GM21723 (cell line): Measurements from ENCODE around the gene LGALS7B.
A peak's percentile ranks its signal among the peaks of the same experiment; 100 is the strongest.
"Not testable (repeated sequence)": the region's sequence is repeated elsewhere in the genome, so short reads cannot be mapped to it uniquely, and the experiment has no call there.

Experiments
- ATAC-seq: cut with Tn5 transposase; IDR thresholded peaks from one replicate; pipeline ENCODE4 v1.9.1; 2021; ENCODE audit warnings: mild to moderate bottlenecking, moderate library complexity; ENCODE audit not compliant: unreplicated experiment

Gene LGALS7B

DNA sequence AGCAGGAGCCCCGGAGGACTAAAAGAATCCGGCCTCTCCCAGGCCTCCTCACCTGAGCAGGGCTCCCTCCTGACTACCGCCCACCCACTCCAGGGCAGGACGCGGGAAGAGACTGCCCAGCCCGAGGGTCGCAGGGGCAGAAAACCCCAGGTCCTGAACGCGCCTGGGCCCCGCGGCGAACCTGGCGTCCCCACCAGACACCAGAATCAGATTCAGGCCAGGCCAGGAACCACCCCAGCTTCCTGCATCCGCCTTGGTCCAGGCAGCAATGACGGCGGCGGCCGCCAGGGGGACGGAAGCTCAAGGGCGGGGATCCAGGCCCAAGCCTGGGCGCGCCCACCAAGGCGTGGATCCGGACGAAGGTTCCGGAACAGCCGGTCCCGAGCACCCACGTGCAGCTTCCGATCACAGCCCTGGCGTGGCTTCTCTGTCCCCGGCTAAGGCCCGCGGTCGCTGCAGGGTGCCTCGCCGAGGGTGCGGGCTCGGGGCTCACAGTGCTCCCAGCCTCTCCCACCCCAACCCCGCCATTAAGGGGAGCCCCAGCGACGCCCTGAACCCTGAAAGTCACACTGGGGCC is 19.3 kb upstream of the LGALS7B start:
- peak; percentile 65 for ATAC-seq

- ATAC-seq = peak; percentile 25
Observed at GRCh38 chr19:38770228-38770948, 18.6 kb upstream of the LGALS7B start.

DNA sequence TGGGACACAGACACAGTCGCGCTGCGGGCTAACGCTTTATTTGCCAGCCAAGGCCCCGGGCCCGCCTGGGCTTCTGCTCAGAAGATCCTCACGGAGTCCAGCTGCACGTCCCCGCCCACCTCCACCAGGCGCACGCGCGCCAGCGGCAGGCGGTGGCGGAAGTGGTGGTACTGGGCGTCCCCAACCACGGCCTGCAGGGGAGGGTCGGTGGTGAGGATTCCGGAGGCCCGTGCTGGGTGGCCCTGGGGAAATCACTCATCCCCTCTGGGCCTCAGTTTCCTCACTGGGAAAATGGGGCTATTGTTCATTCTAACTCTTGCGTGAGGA is 18.1 kb upstream of the LGALS7B start:
- ATAC-seq = peak; percentile 66

DNA sequence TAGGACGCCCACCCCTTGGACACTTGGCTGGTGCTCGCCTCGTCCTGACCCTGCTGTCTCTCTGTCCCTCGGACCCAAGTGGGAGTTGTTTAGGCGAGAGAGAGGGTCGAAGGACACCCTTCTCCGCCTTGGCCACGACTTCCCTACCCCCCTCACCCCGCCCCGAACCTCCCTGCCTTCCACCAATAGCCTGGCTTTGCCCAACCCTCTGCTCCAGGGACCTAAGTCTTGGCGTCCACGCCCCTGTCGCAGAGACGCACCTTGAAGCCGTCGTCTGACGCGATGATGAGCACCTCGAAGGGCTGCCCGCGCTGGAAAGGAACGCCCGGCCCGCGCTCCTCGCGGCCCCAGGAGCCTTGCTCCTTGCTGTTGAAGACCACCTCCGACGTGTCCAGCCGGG is 17.4 kb upstream of the LGALS7B start:
- not testable (repeated sequence) for ATAC-seq

GRCh38 chr19:38773469-38774177 is 15.4 kb upstream of the LGALS7B start, which contains the start of gene LGALS7:
TSS of gene LGALS7 (minus strand) at chr19:38773517. CDS start at chr19:38773492, 25 bp downstream.
- no peak for ATAC-seq

GRCh38 chr19:38774181-38774950 is 14.6 kb upstream of the LGALS7B start:
- no peak for ATAC-seq

DNA sequence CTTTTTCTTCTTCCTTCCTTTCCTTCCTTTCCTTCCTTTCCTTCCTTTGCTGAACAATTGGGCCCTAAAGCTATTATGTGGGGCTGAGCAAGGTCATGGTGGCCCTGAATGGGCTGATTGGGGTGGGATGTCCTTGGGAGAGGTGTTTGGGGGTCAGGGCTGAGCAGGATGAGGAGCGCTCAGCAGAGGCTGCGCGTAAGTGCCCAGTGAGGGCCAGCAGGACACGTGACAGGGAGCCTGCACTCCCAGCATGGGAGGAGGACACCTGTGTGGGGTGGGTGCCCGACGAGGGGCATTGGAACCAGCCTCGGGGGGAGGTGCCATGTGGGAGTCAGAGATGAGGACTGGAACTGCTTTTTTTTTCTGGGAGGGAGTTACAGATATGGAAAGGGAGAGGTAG is 10.3 kb upstream of the LGALS7B start:
- no peak for ATAC-seq

DNA sequence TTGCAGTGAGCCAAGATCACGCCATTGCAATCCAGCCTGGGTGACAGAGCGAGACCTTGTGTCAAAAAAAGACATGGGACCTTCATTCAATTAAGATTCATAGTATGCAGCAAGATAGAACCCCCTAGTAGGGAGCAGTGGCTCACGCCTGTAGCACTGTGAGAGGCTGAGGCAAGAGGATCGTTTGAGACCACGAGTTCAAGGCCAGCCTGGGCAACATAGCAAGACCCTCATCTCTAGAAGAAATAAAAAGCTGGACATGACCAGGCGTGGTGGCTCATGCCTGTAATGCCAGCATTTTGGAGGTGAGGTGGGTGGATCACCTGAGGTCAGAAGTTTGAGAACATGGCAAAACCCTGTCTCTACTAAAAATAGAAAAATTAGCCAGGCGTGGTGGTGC is 8.6 kb upstream of the LGALS7B start:
- no peak for ATAC-seq

DNA sequence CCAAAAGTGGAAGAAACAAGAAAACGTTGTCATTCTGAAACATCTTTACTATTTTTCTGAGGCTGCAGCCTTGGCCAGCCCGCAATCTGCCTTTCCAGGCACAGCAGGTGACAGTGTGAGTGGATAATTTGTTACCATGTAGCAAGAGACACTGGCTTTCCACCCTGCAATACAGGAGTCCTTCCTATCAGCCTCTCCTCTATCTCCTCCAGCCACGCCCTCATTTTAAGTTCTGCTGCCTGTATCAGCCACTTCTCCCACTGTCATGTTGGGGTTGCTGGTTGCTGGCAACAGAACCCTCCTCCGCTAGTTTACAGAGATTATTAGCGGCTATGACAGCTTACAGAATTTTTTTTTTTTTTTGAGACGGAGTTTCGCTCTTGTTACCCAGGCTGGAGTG is 7.9 kb upstream of the LGALS7B start:
- ATAC-seq = no peak

DNA sequence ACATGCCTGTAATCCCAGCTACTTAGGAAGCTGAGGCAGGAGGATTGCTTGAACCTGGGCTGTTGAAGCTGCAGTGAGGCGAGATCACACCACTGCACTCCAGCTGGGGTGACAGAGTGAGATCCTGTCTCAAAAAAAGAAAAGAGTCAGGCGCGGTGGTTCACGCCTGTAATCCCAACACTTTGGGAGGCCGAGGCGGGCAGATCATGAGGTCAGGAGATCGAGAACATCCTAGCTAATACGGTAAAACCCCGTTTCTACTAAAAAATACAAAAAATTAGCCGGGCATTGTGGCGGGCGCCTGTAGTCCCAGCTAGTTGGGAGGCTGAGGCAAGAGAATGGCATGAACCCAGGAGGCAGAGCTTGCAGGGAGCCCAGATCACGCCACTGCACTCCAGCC is 6.8 kb upstream of the LGALS7B start:
- ATAC-seq = not testable (repeated sequence)

- no peak for ATAC-seq
Observed at GRCh38 chr19:38784224-38784623, 4.8 kb upstream of the LGALS7B start.

DNA sequence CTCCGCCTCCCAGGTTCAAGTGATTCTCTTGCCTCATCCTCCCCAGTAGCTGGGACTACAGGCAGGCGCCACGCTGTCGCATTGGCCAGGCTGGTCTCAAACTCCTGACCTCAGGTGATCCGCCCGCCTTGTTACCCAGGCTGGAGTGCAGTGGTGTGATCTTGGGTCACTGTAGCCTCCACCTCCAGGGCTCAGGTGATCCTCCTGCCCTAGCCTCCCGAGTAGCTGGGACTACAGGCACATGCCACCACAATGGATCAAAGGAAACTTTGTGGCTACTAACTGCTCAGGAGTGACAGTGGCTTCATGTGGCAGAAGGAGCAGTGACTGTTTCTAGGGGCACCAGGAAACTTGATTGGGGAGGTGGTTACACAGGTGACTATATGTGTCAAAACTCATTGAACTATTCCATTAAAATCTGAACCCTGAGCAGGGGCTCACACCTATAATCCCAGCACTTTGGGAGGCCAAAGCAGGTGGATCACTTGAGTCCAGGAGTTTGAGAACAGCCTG is 3.8 kb upstream of the LGALS7B start:
- ATAC-seq = no peak

DNA sequence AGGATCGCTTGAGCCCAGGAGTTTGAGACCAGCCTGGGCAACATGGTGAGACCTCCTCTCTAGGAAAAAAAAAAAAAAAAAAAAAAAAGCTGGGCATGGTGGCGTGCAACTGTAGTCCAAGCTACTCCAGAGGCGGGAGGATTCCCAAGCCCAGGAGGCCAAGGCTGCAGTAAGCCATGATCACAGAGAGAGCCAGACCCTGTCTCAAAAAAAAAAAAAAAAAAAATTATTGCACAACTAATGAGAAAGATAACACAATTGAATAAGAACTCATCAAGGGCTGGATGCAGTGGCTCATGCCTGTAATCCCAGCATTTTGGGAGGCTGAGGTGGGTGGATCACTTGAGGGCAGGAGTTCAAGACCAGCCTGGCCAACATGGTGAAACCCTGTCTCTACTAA is 2.9 kb upstream of the LGALS7B start:
- ATAC-seq = not testable (repeated sequence)

GRCh38 chr19:38786572-38787265 is 2.3 kb upstream of the LGALS7B start:
- ATAC-seq = no peak

DNA sequence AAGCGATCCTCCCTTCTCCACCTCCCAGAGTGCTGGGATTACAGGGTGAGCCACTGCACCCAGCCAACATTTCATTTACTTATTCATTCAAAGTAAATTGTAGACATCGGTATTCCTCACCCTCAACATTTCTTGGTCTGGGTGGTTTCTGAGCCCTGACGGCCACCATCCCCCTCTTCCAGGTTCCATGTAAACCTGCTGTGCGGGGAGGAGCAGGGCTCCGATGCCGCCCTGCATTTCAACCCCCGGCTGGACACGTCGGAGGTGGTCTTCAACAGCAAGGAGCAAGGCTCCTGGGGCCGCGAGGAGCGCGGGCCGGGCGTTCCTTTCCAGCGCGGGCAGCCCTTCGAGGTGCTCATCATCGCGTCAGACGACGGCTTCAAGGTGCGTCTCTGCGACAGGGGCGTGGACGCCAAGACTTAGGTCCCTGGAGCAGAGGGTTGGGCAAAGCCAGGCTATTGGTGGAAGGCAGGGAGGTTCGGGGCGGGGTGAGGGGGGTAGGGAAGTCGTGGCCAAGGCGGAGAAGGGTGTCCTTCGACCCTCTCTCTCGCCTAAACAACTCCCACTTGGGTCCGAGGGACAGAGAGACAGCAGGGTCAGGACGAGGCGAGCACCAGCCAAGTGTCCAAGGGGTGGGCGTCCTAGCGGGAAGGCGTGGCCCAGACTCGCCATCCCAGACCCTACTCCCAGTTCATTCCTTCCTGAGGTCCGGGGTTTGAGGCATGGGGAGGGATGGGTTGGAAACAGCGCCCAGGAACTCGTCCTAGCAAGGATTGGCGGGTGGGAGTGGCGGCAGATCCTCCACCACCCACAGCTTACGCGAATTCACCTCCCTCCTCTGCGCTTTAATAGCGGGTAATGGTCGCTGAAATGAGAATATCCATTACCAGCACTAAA is 1.8 kb downstream of the LGALS7B start:
- not testable (repeated sequence) for ATAC-seq

DNA sequence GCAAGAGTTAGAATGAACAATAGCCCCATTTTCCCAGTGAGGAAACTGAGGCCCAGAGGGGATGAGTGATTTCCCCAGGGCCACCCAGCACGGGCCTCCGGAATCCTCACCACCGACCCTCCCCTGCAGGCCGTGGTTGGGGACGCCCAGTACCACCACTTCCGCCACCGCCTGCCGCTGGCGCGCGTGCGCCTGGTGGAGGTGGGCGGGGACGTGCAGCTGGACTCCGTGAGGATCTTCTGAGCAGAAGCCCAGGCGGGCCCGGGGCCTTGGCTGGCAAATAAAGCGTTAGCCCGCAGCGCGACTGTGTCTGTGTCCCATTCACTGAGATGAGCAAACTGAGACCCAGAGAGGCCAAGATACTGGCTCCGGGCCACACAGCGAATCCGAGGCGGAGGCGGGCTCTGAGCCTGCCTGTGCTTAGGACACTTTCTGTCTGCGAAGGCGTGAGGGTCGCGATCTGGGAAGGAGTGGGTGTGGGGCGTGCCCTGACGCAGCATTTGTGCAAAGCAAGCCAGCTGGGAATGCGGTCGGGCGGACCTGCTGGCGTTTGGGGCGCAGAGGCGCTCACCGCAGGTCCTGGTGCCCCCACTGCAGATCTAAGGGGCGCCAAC is 2.6 kb downstream of the LGALS7B start:
- not testable (repeated sequence) for ATAC-seq

GRCh38 chr19:38792250-38793111 is 3.5 kb downstream of the LGALS7B start:
- no peak for ATAC-seq

GRCh38 chr19:38793177-38793576 is 4.2 kb downstream of the LGALS7B start:
- ATAC-seq = no peak
